ENCODE results near the gene SLC24A4.

The SLC24A4 gene

GRCh38 chr14:92323011-92323915 is at the start of gene SLC24A4:
Gene SLC24A4 (plus strand): TSS chr14:92323165. CDS start chr14:92323831, 666 bp downstream.
- DNase-seq (ENCODE audit: low read depth in 2 of 2), result no peak

- no peak for DNase-seq (ENCODE audit: low read depth in 2 of 2)
Measured at GRCh38 chr14:92273166-92273565, 49.8 kb upstream of the SLC24A4 start.

GRCh38 chr14:92274055-92274454 is 48.9 kb upstream of the SLC24A4 start:
- DNase-seq (ENCODE audit: low read depth in 2 of 2), result no peak

- DNase-seq (ENCODE audit: low read depth in 2 of 2), result no peak
Measured at GRCh38 chr14:92276074-92276473, 46.9 kb upstream of the SLC24A4 start.

GRCh38 chr14:92277031-92277430 is 45.9 kb upstream of the SLC24A4 start:
- DNase-seq (ENCODE audit: low read depth in 2 of 2), result no peak

GRCh38 chr14:92280554-92281262 is 42.3 kb upstream of the SLC24A4 start:
- no peak for DNase-seq (ENCODE audit: low read depth in 2 of 2)

- DNase-seq (ENCODE audit: low read depth in 2 of 2), result no peak
Measured at GRCh38 chr14:92282669-92283068, 40.3 kb upstream of the SLC24A4 start.

- no peak for DNase-seq (ENCODE audit: low read depth in 2 of 2)
Measured at GRCh38 chr14:92285311-92285710, 37.7 kb upstream of the SLC24A4 start.

- DNase-seq (ENCODE audit: low read depth in 2 of 2), result no peak
Measured at GRCh38 chr14:92287987-92288386, 35.0 kb upstream of the SLC24A4 start.

GRCh38 chr14:92288994-92289660 is 33.8 kb upstream of the SLC24A4 start:
- DNase-seq (ENCODE audit: low read depth in 2 of 2), result no peak

GRCh38 chr14:92292673-92293072 is 30.3 kb upstream of the SLC24A4 start:
- DNase-seq (ENCODE audit: low read depth in 2 of 2), result no peak

- DNase-seq (ENCODE audit: low read depth in 2 of 2), result no peak
Measured at GRCh38 chr14:92294506-92294905, 28.5 kb upstream of the SLC24A4 start.

GRCh38 chr14:92297818-92298595 is 25.0 kb upstream of the SLC24A4 start:
- no peak for DNase-seq (ENCODE audit: low read depth in 2 of 2)

GRCh38 chr14:92302481-92302880 is 20.5 kb upstream of the SLC24A4 start:
- no peak for DNase-seq (ENCODE audit: low read depth in 2 of 2)

- no peak for DNase-seq (ENCODE audit: low read depth in 2 of 2)
Measured at GRCh38 chr14:92308716-92309115, 14.2 kb upstream of the SLC24A4 start.

GRCh38 chr14:92309968-92310530 is 12.9 kb upstream of the SLC24A4 start:
- no peak for DNase-seq (ENCODE audit: low read depth in 2 of 2)

GRCh38 chr14:92310776-92311375 is 12.1 kb upstream of the SLC24A4 start:
- no peak for DNase-seq (ENCODE audit: low read depth in 2 of 2)

- no peak for DNase-seq (ENCODE audit: low read depth in 2 of 2)
Measured at GRCh38 chr14:92314182-92314581, 8.8 kb upstream of the SLC24A4 start.

GRCh38 chr14:92315050-92315805 is 7.7 kb upstream of the SLC24A4 start:
- no peak for DNase-seq (ENCODE audit: low read depth in 2 of 2)

- no peak for DNase-seq (ENCODE audit: low read depth in 2 of 2)
Measured at GRCh38 chr14:92316176-92316575, 6.8 kb upstream of the SLC24A4 start.
